AG09309 (cell line): ENCODE results near the gene SHC1.

ENCODE experiments used
- DNase-seq: peaks from one replicate; pipeline ENCODE4 v3.0.0-alpha.2; 2010; ENCODE audit warnings: low read depth
- H3K4me3 ChIP-seq: 2 replicates; pipeline ENCODE4 v1.5.1; 2011; ENCODE audit warnings: mild to moderate bottlenecking, low read depth, low read length, moderate library complexity; ENCODE audit not compliant: control insufficient read depth
- TF ChIP-seq, protein P1 (sequence below): IDR thresholded peaks from 2 replicates; pipeline ENCODE4 v1.5.1; 2011; ENCODE audit warnings: mild to moderate bottlenecking, low read depth, low read length, inconsistent platforms; ENCODE audit not compliant: insufficient read depth, control insufficient read depth; ENCODE audit errors: missing control alignments

The SHC1 gene, protein sequence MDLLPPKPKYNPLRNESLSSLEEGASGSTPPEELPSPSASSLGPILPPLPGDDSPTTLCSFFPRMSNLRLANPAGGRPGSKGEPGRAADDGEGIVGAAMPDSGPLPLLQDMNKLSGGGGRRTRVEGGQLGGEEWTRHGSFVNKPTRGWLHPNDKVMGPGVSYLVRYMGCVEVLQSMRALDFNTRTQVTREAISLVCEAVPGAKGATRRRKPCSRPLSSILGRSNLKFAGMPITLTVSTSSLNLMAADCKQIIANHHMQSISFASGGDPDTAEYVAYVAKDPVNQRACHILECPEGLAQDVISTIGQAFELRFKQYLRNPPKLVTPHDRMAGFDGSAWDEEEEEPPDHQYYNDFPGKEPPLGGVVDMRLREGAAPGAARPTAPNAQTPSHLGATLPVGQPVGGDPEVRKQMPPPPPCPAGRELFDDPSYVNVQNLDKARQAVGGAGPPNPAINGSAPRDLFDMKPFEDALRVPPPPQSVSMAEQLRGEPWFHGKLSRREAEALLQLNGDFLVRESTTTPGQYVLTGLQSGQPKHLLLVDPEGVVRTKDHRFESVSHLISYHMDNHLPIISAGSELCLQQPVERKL

GRCh38 chr1:154970631-154971340 is at the start of gene SHC1:
TSS of gene SHC1 (minus strand) at chr1:154970747. CDS start at chr1:154970526, 221 bp downstream.
- peak; percentile 63 for DNase-seq
- TF ChIP-seq, protein P1, sequence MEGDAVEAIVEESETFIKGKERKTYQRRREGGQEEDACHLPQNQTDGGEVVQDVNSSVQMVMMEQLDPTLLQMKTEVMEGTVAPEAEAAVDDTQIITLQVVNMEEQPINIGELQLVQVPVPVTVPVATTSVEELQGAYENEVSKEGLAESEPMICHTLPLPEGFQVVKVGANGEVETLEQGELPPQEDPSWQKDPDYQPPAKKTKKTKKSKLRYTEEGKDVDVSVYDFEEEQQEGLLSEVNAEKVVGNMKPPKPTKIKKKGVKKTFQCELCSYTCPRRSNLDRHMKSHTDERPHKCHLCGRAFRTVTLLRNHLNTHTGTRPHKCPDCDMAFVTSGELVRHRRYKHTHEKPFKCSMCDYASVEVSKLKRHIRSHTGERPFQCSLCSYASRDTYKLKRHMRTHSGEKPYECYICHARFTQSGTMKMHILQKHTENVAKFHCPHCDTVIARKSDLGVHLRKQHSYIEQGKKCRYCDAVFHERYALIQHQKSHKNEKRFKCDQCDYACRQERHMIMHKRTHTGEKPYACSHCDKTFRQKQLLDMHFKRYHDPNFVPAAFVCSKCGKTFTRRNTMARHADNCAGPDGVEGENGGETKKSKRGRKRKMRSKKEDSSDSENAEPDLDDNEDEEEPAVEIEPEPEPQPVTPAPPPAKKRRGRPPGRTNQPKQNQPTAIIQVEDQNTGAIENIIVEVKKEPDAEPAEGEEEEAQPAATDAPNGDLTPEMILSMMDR: no peak
- peak within 1 kb of the TSS; percentile 94 for H3K4me3 ChIP-seq

DNA sequence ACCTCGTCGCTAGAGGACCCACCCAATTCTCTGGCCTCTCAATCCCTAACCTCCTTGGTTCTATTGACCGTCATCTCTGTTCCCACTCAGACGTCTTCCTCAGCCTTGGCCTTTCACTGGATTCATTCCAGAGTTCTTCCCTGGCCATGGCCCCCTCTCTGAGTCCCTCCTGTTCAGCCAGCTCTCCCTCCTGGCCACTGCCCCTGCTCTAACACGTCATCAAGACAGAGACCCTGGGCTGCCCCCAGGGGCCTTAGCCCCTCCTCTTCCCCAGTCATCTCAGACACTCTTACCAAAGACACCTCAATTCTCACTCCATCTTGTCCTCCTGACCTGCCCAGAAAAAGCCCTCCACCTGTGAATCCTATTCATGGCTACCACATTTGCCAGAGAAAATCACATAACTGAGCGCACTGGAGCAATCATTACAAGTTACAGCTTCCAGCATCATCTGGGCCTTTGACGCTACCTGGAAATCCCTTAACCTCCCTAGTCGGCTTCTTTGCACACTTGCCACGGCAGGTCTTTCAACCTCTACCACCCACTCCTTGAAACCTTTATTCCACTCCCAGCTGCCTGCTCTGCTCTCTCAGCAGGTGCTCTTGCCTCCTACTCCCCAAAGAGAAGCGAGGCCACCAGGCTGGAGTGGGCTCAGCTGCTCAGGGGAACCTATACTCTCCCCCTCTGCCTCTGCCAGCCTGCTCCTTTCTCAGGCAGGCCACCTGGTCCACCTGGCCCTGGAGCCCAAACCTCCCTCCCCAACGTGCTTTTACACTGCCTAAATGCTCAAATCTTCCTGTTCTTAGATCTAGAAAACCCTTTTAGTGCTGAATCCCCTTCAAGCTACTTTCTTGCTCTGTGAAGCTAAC is 49.1 kb upstream of the SHC1 start:
- H3K4me3 ChIP-seq: no peak overlapping the region
- DNase-seq: no peak
- TF ChIP-seq, protein P1: no peak

GRCh38 chr1:155018617-155019348 is 48.2 kb upstream of the SHC1 start:
- no peak overlapping the region for H3K4me3 ChIP-seq
- DNase-seq: no peak
- TF ChIP-seq, protein P1: no peak

GRCh38 chr1:155017946-155018316 is 47.4 kb upstream of the SHC1 start:
- no peak for DNase-seq
- H3K4me3 ChIP-seq: no peak overlapping the region
- TF ChIP-seq, protein P1: no peak

DNA sequence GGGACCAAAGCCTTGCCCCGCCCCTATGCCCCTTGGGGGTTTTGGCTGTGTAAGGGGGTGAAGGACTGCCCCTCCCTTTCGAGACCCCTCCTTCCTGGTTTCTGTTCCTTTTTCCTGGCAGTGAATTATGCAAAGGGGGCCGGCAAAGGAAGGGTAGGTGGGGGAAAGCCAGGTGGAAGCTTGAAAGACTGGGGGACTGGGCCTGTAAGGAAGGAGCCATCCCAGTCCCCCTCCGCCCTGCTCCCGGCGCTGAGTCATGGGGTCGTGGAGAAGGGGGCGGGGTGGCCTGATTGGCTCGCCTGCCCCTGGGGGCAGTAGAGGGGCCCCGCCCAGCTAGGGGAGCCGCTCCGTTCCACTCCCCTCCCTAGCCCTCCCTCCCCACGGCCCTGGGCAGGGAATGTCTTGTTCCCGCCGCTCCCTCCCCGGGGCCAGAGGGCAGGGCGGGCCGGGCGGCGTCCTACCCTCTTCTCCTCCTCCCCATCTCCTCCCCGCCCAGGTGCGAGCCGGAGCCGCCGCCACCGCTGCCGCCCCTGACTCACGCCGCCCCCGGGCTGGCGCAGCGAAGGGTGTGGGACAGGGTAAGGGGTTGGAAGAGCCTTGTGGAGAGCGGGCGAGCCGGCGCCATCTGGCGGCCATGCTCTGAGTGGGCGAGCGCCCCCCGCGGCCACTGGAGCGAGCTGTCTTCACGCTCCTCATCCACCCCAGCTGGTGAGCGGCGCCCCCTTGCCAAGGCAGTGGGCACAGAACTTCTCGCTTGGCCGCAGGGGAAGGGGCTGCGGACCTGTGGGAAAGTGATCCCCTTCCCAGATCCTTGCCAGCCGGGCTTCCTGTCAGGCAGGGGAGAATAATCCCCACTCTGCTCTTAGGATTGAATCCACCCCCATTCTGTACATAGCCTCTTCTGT is 46.7 kb upstream of the SHC1 start:
- TF ChIP-seq, protein P1: peak; percentile 99
- DNase-seq: peak; percentile 35

More for the DNA sequence above, 46.7 kb upstream of the SHC1 start:
- H3K4me3 ChIP-seq: peak overlapping the region; percentile 26
